A673 (cell line): ENCODE measurements around the gene VPS16.

Experiments used
- CTCF ChIP-seq: fragments of 300-800, 200-600 bp; sonication (generic); conservative IDR thresholded peaks from 2 replicates; pipeline ENCODE4 v1.5.1; 2017; ENCODE audit warnings: low read depth, mild to moderate bottlenecking, antibody characterized with exemption, low read length, moderate library complexity, mixed read lengths
- EZH2 ChIP-seq: fragments of 200-600 bp; sonication (generic); IDR thresholded peaks from 2 replicates; pipeline ENCODE4 v1.6.1; 2017; ENCODE audit warnings: borderline replicate concordance, low read depth, mild to moderate bottlenecking, mixed read lengths, antibody characterized with exemption, low read length; ENCODE audit not compliant: poor library complexity, severe bottlenecking

GRCh38 chr20:2871661-2872458 lies 31.3 kb downstream of the VPS16 start:
- TF ChIP-seq CTCF (no peak), EZH2 (no peak)
